ENCODE results near the gene SP140.
"Not testable (repeated sequence)": the region's sequence is repeated elsewhere in the genome, so short reads cannot be mapped to it uniquely, and the experiment has no call there.

SP140 gene

DNA sequence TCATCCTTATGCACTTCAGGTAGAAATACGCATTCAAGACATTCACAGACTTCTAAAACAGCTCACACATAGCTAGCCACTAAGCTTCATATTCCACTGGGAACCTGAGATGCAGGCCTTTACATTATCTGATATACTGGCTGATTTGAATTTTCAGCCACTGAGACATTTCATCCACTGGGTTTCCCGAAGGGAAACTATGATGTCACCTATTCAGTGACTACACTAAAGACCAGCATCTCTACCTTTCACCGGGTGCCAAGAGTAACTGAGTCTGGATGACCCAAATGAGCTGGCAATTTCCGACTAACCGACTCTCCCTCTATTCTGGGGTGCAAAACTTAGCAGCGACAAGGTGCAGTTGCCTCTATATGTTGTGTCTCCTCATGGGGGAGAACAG is 69.7 kb downstream of the SP140 start:
- DNase-seq, result no peak

GRCh38 chr2:230296917-230297316 is 71.4 kb downstream of the SP140 start:
- no peak for DNase-seq

- DNase-seq, result no peak
Observed at GRCh38 chr2:230299618-230300017, 74.1 kb downstream of the SP140 start.

DNA sequence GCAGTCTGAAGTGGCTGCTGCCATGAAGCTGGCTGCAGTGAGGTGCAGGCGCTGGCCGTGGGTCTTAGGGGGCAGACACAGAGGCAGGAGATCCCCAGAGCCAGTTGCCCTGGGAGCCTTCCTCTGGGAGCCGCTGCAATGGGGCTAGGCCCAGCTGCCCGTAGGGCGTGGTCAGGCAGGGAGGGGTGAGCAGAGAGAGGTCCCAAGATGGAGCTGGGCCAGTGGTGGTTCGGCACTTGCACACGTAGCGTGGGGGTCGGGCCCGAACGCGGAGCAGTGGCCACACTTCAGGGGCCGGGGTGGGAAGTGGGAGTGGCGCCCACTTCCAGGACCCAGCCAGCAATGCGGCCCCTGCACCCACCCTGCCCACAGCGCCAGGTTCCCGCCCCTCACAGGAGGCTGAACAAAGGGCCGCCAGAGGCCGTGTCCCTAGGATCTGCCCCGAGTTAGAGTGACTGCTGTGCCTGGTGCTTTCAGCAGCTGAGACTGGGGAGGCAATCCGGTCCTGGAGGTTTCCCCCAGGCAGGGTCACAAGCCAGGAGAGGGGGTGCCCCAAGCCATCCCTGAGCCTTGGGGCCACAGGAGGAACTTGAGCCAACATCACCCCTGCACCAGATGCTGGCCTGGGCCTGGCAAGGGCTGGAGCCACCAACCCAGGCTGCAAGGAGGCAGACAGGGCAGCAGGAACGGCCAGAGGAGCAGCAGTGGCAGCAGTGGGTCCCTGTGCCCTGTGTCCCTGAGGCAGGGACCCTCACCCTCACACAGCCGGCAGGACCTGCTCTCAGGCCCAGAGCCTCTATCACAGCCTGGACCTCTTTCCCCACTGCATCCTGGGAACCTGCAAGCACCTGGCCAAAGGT is 80.1 kb downstream of the SP140 start:
- no peak for DNase-seq

DNA sequence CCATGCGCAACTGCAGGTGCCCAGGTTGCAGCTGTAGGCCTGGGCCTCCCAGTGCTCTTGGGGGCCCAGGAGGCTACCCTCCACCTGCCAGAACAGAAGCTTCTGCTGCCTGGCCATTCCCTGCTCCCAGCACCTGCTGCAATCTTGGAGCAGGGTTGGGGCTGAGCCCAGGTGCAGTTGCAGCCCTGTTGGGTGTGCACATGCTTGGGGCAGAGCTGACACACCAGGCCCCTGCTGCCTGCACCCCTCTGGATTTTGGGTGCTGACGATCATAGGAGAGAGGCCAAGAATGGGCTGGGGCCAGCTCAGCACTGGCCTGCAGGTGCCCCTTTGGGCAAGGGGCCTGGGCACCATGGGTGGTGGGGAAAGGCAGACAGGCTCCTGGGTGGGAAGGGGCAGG is 80.9 kb downstream of the SP140 start:
- DNase-seq, result no peak

DNA sequence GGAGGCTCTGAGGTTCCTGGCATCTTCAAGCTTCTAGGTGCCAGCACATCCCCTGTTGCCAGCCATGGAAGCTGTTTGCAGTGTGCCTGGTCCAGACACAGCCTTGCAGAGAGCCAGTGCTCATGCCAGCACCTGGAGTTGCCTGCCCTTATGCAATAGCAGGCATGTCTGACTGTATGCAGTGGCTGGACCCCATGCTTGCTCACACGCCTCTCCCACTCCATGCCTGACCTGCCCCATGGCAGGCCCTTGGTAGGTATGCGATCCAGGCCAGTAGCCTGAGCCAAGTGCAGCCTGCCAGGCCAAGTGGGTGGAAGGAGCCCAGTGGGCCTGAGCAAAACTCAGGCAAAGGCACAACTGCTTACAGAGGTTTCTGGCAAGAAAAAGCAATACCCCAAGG is 81.9 kb downstream of the SP140 start:
- no peak for DNase-seq

DNA sequence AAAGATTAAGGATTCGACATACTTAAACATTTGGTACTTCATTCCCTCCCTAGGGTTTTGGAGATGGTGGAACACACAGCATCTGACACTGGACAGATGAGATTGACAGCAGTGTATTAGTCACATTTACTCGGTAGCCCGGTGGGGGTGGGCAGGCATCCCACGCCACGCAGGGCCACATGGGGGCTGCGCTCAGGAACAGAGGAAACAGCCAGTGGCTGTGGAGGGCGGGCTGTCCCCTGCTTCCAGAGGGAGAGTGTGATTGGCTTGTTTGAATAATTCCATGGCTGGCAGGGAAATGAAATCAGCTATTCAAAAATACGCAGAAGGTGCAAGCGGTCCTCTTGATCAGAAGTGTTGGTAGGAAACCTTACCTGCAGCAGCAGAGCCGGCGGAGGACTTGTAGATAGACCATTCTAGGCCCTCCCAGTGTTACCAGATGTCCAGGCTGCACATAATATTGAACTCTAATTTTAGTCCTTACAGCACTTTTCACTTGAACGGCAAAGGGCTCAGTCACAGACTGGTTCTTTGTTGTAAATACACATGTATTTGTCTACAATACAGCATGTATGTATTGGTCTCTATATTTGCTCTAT is 83.0 kb downstream of the SP140 start:
- DNase-seq, result no peak

GRCh38 chr2:230310792-230311191 is 85.3 kb downstream of the SP140 start:
- not testable (repeated sequence) for DNase-seq

- DNase-seq, result not testable (repeated sequence)
Observed at GRCh38 chr2:230311634-230312033, 86.1 kb downstream of the SP140 start.

GRCh38 chr2:230312638-230313037 is 87.1 kb downstream of the SP140 start:
- no peak for DNase-seq

DNA sequence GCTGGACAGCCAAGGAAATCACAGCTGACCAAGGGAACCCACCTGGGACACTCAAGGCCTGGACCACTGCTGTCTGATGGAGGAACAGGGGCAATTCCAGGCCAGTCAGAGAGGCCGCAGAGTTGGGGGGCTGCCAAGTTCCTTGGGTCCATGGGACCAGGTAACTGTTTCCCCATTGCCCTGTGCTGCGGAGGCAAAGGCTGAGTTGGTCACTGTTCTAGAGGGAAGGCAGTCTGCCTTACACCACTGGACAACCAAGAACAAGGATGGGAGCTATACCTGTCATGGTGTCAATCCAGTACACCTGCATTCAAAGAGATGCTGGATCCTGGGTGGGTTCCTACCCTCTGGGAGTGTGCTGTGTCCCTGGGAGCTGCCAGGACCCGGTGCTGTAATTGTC is 91.8 kb downstream of the SP140 start:
- DNase-seq, result no peak

- no peak for DNase-seq
Observed at GRCh38 chr2:230318190-230319121, 92.9 kb downstream of the SP140 start.

DNA sequence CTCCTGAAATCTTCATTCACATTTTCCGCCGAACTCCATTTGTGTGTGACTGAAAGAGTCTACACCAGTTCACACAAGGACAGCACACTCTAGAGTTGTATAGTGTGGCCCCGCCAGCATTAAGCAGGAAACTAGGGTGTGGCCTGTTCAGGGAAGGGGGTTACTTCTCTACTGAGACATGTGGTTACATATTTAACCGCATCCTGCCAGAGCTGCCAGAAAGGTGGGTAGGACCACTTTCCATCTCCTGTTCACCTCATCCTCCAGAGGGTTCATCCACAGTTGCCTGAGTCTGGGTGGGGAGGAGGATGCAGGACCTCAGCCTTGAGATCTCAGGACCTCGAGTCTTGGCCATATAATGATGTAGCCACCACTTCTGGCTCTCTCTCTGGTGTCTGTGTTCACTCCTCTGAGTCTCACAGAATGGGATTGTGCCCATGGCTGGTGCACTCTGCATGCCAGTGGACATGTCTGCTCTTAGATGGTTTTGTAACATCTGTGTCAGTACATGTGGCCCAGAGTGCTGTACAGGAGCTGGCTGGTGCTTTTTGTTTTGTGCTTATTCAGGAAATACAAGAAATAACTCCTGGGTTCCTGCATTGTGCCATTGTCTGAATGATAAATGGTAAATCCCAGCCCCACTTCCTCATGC is 93.8 kb downstream of the SP140 start:
- DNase-seq, result no peak

GRCh38 chr2:230321031-230321430 is 95.5 kb downstream of the SP140 start:
- no peak for DNase-seq

- no peak for DNase-seq
Observed at GRCh38 chr2:230322561-230323384, 97.2 kb downstream of the SP140 start.

DNA sequence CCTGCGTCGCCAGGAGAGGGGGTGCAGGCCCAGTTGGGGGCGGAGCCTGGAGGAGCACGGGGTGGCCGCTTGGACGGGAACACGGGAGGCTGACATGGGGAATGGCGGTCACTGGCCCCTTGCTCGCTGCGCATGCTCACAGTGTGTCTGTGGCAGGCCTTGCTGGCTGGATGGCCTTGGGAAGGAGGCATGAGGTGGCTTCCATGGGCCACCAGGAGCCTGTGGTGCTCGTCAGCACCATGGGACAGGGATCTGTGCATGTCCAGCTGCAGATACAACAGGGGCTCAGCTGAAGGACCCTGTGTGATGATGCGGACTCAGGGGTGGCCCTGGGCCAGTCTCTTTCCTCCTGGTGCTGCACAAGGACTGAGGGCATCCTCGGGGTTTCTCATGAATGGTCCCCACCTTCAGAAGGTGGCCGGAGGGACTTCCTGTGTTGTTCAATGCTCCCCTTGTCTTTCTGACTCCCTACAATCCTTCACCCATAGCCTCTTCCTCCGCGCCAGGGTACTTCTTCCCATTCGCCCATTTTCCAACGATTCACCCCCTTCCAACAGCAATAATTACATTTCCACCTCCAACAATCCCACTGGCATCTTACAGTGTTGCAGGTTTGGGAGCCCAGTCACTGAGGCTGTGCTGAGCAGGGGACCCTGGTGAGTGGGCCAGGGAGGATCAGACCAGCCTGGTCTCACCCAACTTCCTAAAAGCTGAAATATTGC is 98.0 kb downstream of the SP140 start:
- no peak for DNase-seq

- no peak for DNase-seq
Observed at GRCh38 chr2:230324503-230324902, 99.0 kb downstream of the SP140 start.

DNA sequence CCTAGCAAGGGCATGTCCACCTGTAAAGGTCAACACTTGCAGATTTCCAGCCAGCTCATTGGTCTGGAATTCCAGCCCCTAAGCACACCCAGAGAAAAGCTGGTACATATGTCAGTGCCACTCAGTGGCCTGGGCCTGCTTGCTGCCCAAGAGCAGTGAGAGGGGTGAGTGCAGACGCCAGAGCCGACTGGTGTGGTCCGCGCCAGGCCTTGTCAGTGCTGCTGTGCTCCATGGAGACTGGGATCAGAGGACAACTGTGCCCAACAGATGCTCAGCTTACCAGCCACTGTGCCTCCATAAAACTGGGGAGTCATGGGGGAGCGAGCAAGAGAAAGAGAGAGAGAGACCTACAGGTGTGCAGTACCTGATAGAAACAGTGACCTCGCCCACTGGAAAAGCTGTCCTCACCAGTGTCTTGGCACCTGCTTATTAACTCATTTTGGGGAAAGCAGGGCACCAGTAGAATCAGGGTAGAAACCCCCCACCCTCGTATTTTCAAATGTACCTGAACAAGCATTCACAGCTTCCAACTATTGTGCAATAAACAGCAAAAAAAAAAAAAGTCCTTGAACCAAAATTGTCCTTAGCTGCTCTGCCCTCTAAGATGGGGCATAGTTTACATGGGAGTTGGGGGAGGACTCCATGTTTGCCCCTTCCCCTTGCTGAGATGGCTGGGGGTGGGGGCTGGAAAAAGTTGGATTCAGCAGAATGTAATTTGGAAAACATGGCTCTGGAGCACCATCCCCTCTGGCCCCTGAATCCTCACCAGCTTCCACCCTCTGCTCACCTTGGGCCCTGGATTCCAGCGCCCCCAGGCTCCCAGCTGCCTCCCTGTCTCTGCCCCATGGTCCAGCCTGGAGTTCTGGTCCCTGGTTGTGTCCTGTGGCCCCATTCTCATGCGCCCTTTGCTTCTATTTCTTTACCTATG is 100.0 kb downstream of the SP140 start:
- no peak for DNase-seq

DNA sequence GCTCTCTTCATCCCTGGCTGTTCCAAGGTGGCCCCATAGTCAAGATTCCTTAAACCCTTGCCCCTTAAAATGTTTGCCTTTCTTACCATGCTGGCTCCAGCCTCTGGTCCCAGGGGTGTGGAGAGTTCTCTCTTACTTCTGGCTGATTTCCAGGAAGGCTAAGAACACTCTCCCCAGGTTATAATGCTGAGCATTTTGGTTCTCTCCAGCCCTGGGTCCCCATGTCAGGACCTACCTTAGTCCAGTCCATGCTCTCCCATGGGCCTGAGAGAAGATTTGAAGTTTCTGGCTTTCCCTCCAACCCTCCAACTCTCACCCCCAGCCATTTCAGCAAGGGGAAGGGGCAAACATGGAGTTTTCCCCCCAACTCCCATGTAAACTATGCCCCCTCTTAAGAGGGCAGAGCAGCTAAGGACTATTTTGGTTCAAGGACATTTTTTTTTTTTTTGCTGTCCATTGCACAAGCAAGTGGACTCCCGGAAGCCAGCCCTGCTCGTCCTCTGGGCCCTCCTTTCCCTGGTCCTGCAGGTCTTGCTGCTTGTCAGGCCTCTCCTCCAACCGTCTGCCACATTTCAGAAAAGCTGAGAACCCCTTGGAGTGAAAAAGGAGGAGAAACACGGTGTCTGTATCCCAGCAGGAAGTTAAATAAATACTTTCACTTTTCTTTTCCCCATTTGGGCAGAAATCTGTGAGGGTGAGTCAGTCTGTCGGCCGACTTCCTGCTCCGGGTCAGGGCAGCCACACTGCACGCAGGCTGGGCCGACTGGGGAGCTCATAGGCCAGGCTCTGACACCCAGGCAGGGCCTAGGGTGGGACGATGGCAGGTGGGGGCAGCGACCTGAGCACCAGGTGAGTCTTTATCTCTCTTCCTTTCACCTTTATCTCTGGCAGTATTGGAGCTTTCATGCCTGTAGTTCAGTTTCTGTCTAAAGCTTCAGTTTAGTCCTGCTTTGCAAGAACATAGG is 101.2 kb downstream of the SP140 start, which contains the start of gene SP140L:
Gene SP140L (plus strand): TSS at position 741 of the 965 bp plus-strand sequence. CDS start 77 bp downstream, at position 818.
- DNase-seq, result peak; percentile 43
